A549 (cell line): ENCODE measurements around the gene CAPN11. TPM values are rescaled to one million over a fixed set of nuclear protein-coding genes. Genes with fewer than 3 reads are reported as not detected.

Source experiments
- ATAC-seq, 2 experiments: fragments of 200-7000 bp in 1 of 2; fragments of >200 bp in 1 of 2; cut with Nextera tagmentation in 1 of 2; cut with Tn5 transposase in 1 of 2; 3 replicates each; pipeline versions ENCODE4 v1.8.0 to v1.9.1; 2018 to 2020; ENCODE audit warnings: mild to moderate bottlenecking in 1 of 2, moderate library complexity in 1 of 2
- CTCF ChIA-PET: fragments of 300-600 bp; sonication (Branson Sonifier 250); formaldehyde crosslinking; extraction: SDS; loops from one replicate; lab custom pipeline; 2021; ENCODE audit warnings: antibody characterized with exemption, inconsistent platforms; lab: Yijun Ruan, JAX
- POLR2A ChIA-PET: fragments of 350-600 bp; formaldehyde crosslinking; extraction: SDS; loops from one replicate; lab custom pipeline; 2021; ENCODE audit warnings: antibody characterized with exemption, inconsistent platforms; lab: Yijun Ruan, JAX
- DNase-seq, 2 experiments: peaks; one replicate each; pipeline versions ENCODE4 v3.0.0 to v3.0.0-alpha.2; 2011 to 2016; ENCODE audit warnings: low read depth in 1 of 2, low spot score in 1 of 2
- FAIRE-seq: peaks from 2 replicates; lab custom pipeline; 2011; peaks lifted over from hg19 to GRCh38; lab: Jason Lieb, UNC
- H3K27ac ChIP-seq, 2 experiments: fragments of >200 bp; sonication (Bioruptor Twin); formaldehyde crosslinking; 3 replicates each; pipeline ENCODE4 v1.5.1; 2016 to 2017
- H3K4me1 ChIP-seq: fragments of >200 bp; sonication (Bioruptor Twin); formaldehyde crosslinking; 3 replicates; pipeline ENCODE4 v1.6.1; 2016
- H3K4me2 ChIP-seq: fragments of >200 bp; sonication (Bioruptor Twin); formaldehyde crosslinking; 3 replicates; pipeline ENCODE4 v1.6.1; 2016
- H3K4me3 ChIP-seq: fragments of >200 bp; sonication (Bioruptor Twin); formaldehyde crosslinking; 3 replicates; pipeline ENCODE4 v1.5.1; 2016
- H3K9me3 ChIP-seq: fragments of >200 bp; sonication (Bioruptor Twin); formaldehyde crosslinking; 3 replicates; pipeline ENCODE4 v1.6.1; 2016
- CHD2 ChIP-seq: fragments of 150-350 bp; IDR thresholded peaks from 2 replicates; pipeline ENCODE4 v1.6.1; 2014; ENCODE audit warnings: low read length; ENCODE audit not compliant: partially characterized antibody
- EHF ChIP-seq: fragments of 250-450 bp; sonication (Bioruptor Pico); IDR thresholded peaks from 2 replicates; pipeline ENCODE4 v1.5.0; 2020; ENCODE audit warnings: mild to moderate bottlenecking
- ELK1 ChIP-seq: fragments of 150-350 bp; IDR thresholded peaks from 2 replicates; pipeline ENCODE4 v1.6.1; 2014; ENCODE audit warnings: low read depth, mild to moderate bottlenecking, low read length
- ESRRA ChIP-seq: fragments of 150-350 bp; IDR thresholded peaks from 2 replicates; pipeline ENCODE4 v1.6.1; 2014; ENCODE audit warnings: mild to moderate bottlenecking, low read length, borderline replicate concordance
- FOSL2 ChIP-seq, 2 experiments: fragments of 450-650 bp in 1 of 2; fragments of >200 bp in 1 of 2; sonication (Bioruptor Twin) in 1 of 2; formaldehyde crosslinking; IDR thresholded peaks; 2 replicates each; pipeline versions ENCODE4 v1.5.0 to v1.6.1; 2016 to 2020; ENCODE audit warnings: mild to moderate bottlenecking in 1 of 2, moderate library complexity in 1 of 2
- HOXA7 ChIP-seq: fragments of 250-450 bp; sonication (Bioruptor Pico); IDR thresholded peaks from 2 replicates; pipeline ENCODE4 v1.5.0; 2020; ENCODE audit warnings: mild to moderate bottlenecking, moderate library complexity
- JUN ChIP-seq, 2 experiments: fragments of >200 bp; sonication (Bioruptor Twin); formaldehyde crosslinking; IDR thresholded peaks; 2 replicates in 1 of 2; 3 replicates in 1 of 2; pipeline ENCODE4 v1.6.1; 2016 to 2017
- KDM1A ChIP-seq: fragments of 200-600 bp; sonication (generic); IDR thresholded peaks from 2 replicates; pipeline ENCODE4 v1.6.1; 2016; ENCODE audit warnings: low read depth, mild to moderate bottlenecking
- KDM5A ChIP-seq: fragments of 200-600 bp; sonication (generic); IDR thresholded peaks from 2 replicates; pipeline ENCODE4 v1.6.1; 2016; ENCODE audit warnings: antibody characterized with exemption, mild to moderate bottlenecking
- MAZ ChIP-seq: fragments of 150-350 bp; IDR thresholded peaks from 2 replicates; pipeline ENCODE4 v1.6.1; 2014; ENCODE audit warnings: antibody characterized with exemption, low read depth, low read length, borderline replicate concordance
- NFE2L2 ChIP-seq: fragments of 150-350 bp; conservative IDR thresholded peaks from 2 replicates; pipeline ENCODE4 v1.6.1; 2014; ENCODE audit warnings: low read length
- POLR2AphosphoS2 ChIP-seq: conservative IDR thresholded peaks from 2 replicates; pipeline ENCODE4 v1.6.1; 2012; ENCODE audit warnings: low read length, improper control_type of control experiment, inconsistent platforms
- RCOR1 ChIP-seq: fragments of 150-350 bp; IDR thresholded peaks from 2 replicates; pipeline ENCODE4 v1.6.1; 2014; ENCODE audit warnings: antibody characterized with exemption, low read length, low read depth
- RNF2 ChIP-seq: fragments of 200-600 bp; sonication (generic); IDR thresholded peaks from 2 replicates; pipeline ENCODE4 v1.6.1; 2016; ENCODE audit warnings: low read depth, mild to moderate bottlenecking, antibody characterized with exemption, moderate library complexity, borderline replicate concordance
- SREBF2 ChIP-seq: fragments of 450-650 bp; IDR thresholded peaks from 2 replicates; pipeline ENCODE4 v1.6.1; 2014; ENCODE audit warnings: mild to moderate bottlenecking, moderate library complexity
- WGBS: methylation state at CpG from one replicate; pipeline ENCODE4 v1.1.6; 2017; ENCODE audit errors: missing lambda C conversion rate; 5-methylcytosine and 5-hydroxymethylcytosine counted together
- polyA plus RNA-seq, 4 experiments: library from polyadenylated mRNA; depleted of rRNA in 3 of 4; stranded (reverse); fragments of >200 nt; fragmentation: RNase III in 1 of 4; extraction: RNeasy Plus Mini Kit Qiagen cat#74134 plus additional on column Dnase treatment in 1 of 4; gene quantifications; 2 replicates in 3 of 4; 3 replicates in 1 of 4; pipeline ENCODE4 v1.2.3, GENCODE V29; 2011 to 2017
- TF ChIP-seq, protein P1 (sequence below): fragments of 250-450 bp; sonication (Bioruptor Pico); IDR thresholded peaks from 2 replicates; pipeline ENCODE4 v1.5.0; 2021; ENCODE audit warnings: mild to moderate bottlenecking, moderate library complexity, borderline replicate concordance
- TF ChIP-seq, protein P2 (sequence below): fragments of 450-650 bp; IDR thresholded peaks from 2 replicates; pipeline ENCODE4 v1.6.1; 2014; ENCODE audit warnings: antibody characterized with exemption

The CAPN11 gene
- polyA plus RNA-seq, 2 of the 4 experiments (the other 2 are of a cell fraction), result 0.10 TPM; not detected in 1

DNA sequence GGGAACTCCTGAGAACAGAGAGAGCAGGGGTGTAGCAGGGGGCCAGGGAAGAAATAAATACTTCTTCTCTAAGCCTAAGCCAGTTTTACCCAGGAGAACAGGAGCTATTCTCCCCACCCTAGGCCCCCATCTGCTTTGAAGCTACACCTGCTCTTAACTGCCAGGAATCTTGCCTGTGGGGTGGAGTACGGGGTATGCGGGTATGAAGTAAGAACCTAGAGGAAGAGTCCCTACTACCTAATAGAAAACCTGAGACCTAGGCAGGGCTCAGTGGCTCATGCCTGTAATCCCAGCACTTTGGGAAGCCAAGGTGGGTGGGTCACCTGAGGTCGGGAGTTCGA, 66.3 kb downstream of the CAPN11 start (continued):
- no peak for TF ChIP-seq ELK1

GRCh38 chr6:44225579-44226325, 67.1 kb downstream of the CAPN11 start:
- peaks cover 48% of the 10 kb centered on the region for H3K4me1 ChIP-seq
- H3K4me3 ChIP-seq, result no peak overlapping the region
- DNase-seq, result no peak
- no peak for FAIRE-seq
- H3K4me2 ChIP-seq, result no peak overlapping the region; the same call in 2 of the 3 replicates
- ATAC-seq, result no peak
- 0 out of 6 replicates have a peak overlapping the region, but pooled peaks of 1 of the 2 experiments have one; percentile 9 for H3K27ac ChIP-seq
- CTCF ChIA-PET, result interaction anchor here (2.2 to 9.2 kb wide), 3 partner anchors 10 to 53 kb away, joined by 9 to 111 read pairs (median 11); no protein-coding TSS in a partner anchor
- TF ChIP-seq SREBF2 (no peak), RCOR1 (no peak), POLR2AphosphoS2 (no peak), RNF2 (no peak), CHD2 (no peak), MAZ (no peak)
- H3K9me3 ChIP-seq, result no peaks in the 10 kb centered on the region
- WGBS, result 83% methylated on average over 8 of the region's 8 CpGs
- POLR2A ChIA-PET, result no interaction called here

DNA sequence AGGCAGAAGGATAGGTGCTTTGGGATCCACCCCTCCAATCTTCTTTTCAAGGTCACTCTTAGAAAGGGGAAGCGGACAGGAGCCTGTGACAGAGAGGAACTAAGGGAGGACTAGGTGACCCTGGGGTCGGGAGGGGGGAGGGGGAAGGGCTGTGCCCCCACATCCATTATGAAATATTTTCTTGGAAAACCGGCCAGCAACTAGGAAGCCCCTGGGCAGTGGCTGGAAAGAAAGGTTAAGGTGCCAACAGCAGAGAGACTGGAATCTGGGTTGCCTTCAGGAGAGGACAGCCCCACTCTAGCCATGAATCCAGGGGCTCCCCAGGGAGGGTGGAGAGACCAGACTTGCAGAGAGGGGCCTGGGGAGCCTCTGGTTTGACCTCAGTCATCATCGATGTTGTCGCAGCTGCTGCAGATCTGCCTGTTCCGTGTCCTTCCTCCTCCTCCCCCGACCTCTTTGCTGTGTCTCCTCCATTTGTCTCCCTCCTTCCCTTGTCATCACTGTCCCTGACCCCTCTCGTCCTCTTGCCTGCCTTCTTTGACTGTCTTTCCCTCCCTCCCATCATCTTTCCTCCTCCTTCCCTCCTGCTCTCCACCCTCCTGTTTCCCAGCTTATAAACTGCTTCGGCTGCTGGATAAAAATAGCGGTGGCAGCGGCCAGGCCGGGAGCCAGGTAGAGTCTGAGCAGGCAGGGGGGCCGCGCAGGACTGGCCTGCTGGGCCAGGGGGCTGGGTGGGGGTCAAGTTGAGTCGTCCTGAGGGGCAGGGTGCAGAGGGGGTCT, 67.9 kb downstream of the CAPN11 start:
- 85% methylated on average over 11 of the region's 15 CpGs for WGBS
- no peak for ATAC-seq
- TF ChIP-seq EHF (CRISPR knock-in tag) (no peak), KDM5A (no peak), KDM1A (no peak), ESRRA (no peak)
- TF ChIP-seq, all 56 proteins: peak for 0
- Histone ChIP-seq H3K27ac (no peak overlapping the region), H3K4me2 (no peak overlapping the region; the same call in 2 of the 3 replicates), H3K4me1 (peaks cover 40% of the 10 kb centered on the region), H3K9me3 (no peaks in the 10 kb centered on the region), H3K4me3 (no peak overlapping the region)
- POLR2A ChIA-PET, result no interaction called here
- FAIRE-seq (no peak), DNase-seq (no peak)
- CTCF ChIA-PET, result interaction anchor here (0.9 to 9.2 kb wide), 4 partner anchors 9 to 56 kb away, joined by 3 to 111 read pairs (median 9); no protein-coding TSS in a partner anchor

- ChIA-PET CTCF (interaction anchor here (0.9 to 9.2 kb wide), 4 partner anchors 8 to 57 kb away, joined by 3 to 111 read pairs (median 8); no protein-coding TSS in a partner anchor), POLR2A (no interaction called here)
- FAIRE-seq (no peak), ATAC-seq (no peak), DNase-seq (no peak)
- TF ChIP-seq, protein P1, sequence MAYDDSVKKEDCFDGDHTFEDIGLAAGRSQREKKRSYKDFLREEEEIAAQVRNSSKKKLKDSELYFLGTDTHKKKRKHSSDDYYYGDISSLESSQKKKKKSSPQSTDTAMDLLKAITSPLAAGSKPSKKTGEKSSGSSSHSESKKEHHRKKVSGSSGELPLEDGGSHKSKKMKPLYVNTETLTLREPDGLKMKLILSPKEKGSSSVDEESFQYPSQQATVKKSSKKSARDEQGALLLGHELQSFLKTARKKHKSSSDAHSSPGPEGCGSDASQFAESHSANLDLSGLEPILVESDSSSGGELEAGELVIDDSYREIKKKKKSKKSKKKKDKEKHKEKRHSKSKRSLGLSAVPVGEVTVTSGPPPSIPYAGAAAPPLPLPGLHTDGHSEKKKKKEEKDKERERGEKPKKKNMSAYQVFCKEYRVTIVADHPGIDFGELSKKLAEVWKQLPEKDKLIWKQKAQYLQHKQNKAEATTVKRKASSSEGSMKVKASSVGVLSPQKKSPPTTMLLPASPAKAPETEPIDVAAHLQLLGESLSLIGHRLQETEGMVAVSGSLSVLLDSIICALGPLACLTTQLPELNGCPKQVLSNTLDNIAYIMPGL, result no peak
- TF ChIP-seq JUN (IDR thresholded peaks at IDR 0.05), result no peak
- TF ChIP-seq POLR2AphosphoS2, result no peak
- no peak for TF ChIP-seq HOXA7 (CRISPR knock-in tag)
- no peak for TF ChIP-seq ESRRA
- no peak for TF ChIP-seq RCOR1
- TF ChIP-seq, protein P2, sequence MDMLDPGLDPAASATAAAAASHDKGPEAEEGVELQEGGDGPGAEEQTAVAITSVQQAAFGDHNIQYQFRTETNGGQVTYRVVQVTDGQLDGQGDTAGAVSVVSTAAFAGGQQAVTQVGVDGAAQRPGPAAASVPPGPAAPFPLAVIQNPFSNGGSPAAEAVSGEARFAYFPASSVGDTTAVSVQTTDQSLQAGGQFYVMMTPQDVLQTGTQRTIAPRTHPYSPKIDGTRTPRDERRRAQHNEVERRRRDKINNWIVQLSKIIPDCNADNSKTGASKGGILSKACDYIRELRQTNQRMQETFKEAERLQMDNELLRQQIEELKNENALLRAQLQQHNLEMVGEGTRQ, result no peak
- no peak for TF ChIP-seq MAZ
- no peak for TF ChIP-seq NFE2L2
- TF ChIP-seq FOSL2 (IDR thresholded peaks at IDR 0.05), result no peak
- TF ChIP-seq FOSL2 (CRISPR knock-in tag; IDR thresholded peaks at IDR 0.05), result no peak
- H3K4me3 ChIP-seq, result no peak overlapping the region
- H3K27ac ChIP-seq, result no peak overlapping the region
- WGBS, result 52% methylated on average over 3 of the region's 7 CpGs
- H3K9me3 ChIP-seq, result no peaks in the 10 kb centered on the region
- peaks cover 33% of the 10 kb centered on the region for H3K4me1 ChIP-seq
- no peak overlapping the region for H3K4me2 ChIP-seq
Observed at GRCh38 chr6:44227148-44227793, 68.7 kb downstream of the CAPN11 start.
